HG02759 (cell line): ENCODE measurements around the gene CAPN11.
"Not testable (repeated sequence)": the region's sequence is repeated elsewhere in the genome, so short reads cannot be mapped to it uniquely, and the experiment has no call there.

Source experiments
- ATAC-seq: cut with Tn5 transposase; IDR thresholded peaks from one replicate; pipeline ENCODE4 v1.9.1; 2021; ENCODE audit warnings: mild to moderate bottlenecking, moderate library complexity; ENCODE audit not compliant: unreplicated experiment

The CAPN11 gene

DNA sequence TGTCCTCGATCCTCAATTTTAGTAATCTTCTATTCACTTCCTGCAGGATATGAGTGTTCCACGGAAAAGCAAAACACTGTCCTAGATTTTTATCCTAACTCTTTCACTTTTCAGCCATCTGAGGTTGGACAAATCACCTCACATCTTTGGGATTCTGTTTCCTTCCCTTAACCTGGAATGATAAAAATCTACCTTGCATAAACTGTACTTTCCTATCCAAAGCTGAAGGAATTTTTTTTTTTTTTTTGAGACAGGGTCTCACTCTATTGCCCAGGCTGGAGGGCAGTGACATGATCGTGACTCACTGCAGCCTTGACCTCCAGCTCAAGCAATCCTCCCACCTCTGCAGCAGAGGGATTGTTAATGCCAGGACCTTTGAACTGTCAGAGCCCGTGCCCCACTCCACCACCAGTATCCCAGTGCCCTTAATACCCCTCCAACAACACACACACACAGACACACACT lies 20.5 kb downstream of the CAPN11 start:
- no peak for ATAC-seq

DNA sequence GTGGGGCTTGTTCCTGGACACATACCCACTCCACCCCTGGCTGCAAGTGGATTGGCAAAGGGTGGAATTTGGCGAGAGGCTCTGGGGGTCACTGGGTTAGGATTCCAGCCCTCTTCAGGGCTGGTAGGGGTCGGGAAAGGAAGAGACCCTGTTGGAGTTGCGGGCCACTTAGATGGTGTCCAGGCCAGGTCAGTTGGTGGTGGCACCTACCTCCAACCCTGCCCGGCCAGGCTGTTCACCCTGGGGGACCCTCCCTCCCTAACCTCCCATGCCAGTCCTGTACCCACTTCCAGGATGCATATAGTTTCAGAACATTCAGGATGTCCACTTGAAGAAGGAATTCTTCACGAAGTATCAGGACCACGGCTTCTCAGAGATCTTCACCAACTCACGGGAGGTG lies 21.0 kb downstream of the CAPN11 start:
- no peak for ATAC-seq

DNA sequence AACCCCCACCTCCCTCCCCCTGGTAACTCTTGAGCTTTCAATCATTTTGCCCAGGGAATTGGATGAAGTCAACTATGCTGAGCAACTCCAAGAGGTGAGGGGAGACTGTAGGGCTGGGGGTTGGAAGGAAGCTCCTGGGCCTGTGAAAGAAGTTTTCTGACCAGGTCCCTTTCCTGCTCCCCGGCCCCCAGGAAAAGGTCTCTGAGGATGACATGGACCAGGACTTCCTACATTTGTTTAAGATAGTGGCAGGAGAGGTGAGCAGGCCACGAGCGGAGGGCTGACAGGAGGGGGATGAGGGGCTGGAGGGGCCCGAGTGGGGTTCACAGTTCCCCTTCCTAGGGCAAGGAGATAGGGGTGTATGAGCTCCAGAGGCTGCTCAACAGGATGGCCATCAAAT lies 21.8 kb downstream of the CAPN11 start:
- ATAC-seq = no peak

GRCh38 chr6:44180886-44181285 lies 22.3 kb downstream of the CAPN11 start:
- ATAC-seq = no peak

- not testable (repeated sequence) for ATAC-seq
These were observed 23.2 kb downstream of the CAPN11 start for GRCh38 chr6:44181784-44182183.

DNA sequence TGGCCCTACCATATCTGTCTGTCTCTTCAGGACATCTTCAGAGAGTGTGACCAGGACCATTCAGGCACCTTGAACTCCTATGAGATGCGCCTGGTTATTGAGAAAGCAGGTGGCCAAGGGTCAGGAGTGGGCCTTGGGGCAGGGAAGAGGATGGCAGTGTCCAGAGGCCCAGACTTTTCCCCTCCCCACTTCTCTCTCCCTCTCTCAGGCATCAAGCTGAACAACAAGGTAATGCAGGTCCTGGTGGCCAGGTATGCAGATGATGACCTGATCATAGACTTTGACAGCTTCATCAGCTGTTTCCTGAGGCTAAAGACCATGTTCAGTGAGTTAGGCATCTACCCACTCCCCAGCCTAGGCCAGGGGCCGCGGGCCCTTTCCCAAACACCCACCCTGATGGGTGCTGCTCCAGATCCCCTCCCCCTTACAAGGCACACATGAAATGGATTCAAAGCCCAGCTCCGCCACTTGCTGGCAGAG lies 24.3 kb downstream of the CAPN11 start:
- ATAC-seq = no peak

DNA sequence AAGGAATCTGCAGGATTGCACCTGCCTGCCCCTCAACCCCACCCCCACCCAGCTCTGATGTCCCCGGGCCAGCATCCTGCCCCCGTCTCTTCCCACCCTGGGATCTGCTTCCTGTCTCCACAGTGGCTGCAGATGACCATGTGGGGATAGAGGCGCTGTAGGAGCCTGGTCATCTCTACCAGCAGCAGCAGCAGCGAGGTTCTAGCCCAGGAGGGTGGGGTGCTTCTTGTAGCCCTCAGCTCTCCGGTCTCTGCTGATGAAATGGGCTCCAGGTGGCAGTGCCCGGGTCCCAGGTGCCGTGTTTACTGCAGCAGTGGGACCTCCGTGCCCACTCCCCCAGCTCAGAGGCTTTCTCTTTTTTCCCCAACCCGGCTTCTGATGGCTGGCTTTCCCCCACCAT lies 25.2 kb downstream of the CAPN11 start:
- ATAC-seq = no peak

GRCh38 chr6:44185356-44185755 lies 26.7 kb downstream of the CAPN11 start:
- ATAC-seq = not testable (repeated sequence)

DNA sequence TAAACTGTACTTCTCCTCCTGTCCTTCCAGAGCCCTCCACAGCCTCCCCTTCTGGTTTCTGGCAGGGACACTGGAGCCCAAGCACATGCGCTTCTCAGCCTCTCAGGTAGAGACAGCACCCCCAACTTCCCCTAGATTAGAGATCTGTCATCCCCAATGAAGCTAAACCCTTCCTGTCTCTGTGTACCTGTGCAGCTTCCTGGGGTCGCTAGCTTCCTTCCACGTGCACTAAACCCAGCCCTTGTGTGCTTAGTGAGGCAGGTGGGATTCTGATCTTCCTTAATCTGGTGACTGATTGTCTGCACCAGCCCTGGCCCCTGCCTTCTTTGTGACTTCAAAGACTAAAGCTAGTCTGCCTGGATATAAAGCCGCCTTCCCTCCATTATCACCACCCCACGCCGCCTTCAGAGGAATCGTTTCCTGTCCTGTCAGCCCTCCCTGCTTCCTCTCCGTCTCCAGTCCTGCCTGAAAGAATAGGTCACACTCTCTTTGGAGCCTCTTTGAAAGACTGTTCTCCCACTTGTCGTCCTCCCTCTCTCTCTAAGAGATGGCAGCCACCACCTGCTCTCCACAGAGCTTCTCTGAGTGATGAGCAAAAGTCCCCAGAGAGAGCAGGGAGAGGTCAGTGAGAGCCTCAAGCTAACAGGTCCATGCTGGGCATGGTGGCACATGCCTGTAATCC lies 27.5 kb downstream of the CAPN11 start:
- no peak for ATAC-seq

GRCh38 chr6:44186635-44187025 lies 28.0 kb downstream of the CAPN11 start:
- ATAC-seq = no peak

- no peak for ATAC-seq
These were observed 30.2 kb downstream of the CAPN11 start for GRCh38 chr6:44188819-44189218.

DNA sequence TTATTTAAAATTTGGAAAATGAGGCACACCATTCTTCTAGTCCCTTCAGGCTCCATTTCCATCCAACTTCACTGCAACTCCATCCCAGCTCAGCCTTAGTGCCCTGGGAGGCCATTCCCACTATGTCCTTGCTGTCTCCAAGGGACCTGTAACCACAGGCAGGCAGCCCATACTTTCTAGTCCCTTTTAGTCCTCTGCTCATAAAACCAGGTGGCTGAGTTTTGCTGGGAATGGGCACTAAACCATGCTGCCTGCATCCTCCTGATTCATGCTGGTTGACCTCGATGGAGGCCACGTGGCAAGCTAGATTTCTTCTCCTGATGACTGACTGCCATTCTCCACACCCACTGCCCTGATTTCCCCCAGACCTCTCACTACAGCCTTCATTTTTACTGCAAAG lies 30.6 kb downstream of the CAPN11 start:
- ATAC-seq = no peak

GRCh38 chr6:44190715-44191114 lies 32.1 kb downstream of the CAPN11 start:
- peak; percentile 55 for ATAC-seq

DNA sequence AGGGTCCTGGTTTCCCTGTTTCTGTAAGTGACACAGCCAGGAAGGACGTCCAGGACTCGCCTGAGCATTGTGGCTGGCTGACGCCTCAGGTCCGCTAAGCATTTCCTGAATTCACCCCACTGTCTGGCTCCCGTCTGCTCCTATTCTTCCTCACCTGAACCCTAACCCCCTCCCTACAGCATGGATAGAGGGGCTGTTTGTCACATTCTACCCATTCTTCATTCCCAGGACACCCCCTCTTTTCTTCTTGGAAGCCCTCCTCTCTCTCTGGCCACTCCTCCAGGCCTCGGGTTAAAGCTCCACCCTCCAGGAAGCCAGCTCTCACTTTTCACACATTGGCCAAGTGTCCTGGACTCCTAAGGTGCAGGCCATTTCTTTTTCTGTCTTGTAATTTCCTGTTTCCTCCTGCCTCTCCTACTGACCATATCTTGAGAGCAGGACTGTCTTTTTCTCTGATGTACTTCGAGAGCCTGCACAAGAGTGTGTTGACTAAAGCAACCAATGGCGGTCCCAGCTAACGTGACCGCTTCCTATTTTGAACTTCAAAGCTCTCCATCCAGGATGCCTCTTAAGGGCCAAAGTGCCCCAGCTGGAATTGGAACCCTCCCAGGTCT lies 33.9 kb downstream of the CAPN11 start:
- no peak for ATAC-seq

DNA sequence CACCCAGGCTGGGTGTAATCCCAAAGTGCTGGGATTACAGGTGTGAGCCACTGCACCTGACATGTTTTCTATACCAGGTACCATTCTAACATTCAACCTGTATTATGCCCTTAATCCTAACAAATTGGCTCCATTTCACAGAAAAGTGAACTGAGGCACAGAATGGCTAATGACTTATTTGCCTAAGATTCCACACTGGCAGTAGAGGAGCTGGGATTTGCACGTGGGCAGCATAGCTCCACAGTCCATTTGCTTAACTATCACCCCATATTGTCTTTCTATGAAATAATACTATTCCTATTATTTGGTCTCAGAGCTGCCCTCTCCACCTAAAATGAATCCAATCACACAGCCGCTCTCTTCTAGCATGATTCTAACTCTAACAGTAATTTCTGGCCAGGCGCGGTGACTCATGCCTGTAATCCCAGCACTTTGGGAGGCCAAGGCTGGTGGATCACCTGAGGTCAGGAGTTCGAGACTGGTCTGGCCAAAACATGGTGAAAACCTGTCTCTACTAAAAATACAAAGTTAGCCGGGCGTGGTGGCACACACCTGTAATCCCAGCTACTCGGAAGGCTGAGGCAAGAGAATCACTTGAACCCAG lies 34.8 kb downstream of the CAPN11 start:
- no peak for ATAC-seq

DNA sequence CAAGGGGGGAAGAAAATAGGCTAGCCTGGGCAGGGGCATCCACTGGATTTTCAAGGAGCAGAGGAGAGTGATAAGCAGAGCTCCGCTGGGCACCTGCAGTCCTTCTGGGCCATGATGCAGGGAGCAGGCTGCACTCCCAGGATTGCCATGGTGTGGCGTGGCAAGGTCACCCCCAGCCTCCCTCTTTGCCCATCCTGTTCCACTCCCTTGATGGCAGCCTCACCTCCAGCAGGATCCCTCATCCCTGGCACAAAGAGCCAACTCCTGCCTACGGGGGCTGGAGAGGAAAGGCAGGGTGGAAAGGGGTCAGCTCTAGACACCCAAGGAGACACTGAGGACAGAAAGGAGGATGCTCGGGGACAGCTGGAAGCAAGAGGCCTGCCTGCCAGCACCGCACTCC lies 35.7 kb downstream of the CAPN11 start:
- no peak for ATAC-seq

- not testable (repeated sequence) for ATAC-seq
These were observed 37.7 kb downstream of the CAPN11 start for GRCh38 chr6:44196351-44196750.

DNA sequence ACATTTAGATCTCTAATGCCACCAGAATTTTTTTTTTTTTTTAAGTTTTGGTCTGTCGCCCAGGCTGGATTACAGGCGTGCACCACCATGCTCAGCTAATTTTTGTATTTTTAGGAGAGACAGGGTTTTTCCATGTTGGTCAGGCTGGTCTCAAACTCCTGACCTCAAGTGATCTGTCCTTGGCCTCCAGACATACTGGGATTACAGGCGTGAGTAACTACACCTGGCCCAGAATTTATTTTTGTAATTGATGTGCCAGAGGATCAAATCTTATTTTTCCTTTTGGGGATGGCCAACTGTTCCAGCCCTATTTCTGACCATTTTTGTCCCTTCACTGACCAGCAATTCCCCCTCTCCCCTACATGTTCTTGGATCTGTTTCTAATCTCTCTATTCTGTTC lies 40.1 kb downstream of the CAPN11 start:
- ATAC-seq = no peak

DNA sequence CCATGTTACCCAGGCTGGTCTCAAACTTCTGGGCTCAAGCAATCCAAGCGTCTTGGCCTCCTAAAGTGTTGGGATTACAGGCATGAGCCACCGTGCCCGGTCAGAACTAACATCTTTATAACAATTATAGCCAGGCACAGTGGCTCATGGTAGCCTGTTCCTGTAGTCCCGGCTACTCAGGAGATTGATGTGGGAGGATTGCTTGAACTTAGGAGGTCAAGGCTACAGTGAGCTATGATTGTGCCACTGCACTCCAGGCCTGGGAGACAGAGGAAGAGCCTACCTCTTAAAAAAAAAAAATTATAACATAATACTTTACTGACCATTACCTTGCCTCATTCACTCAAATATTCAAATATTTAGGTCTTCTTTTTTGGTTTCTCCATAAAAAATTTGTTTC lies 41.3 kb downstream of the CAPN11 start:
- ATAC-seq = no peak

GRCh38 chr6:44201200-44201599 lies 42.6 kb downstream of the CAPN11 start:
- ATAC-seq = no peak

GRCh38 chr6:44201638-44202303 lies 43.2 kb downstream of the CAPN11 start:
- ATAC-seq = no peak
